Measurements from ENCODE around the gene ETFB.

ETFB gene

GRCh38 chr19:51351266-51351990, 14.8 kb downstream of the ETFB start:
- no peak for DNase-seq

- DNase-seq = no peak
These were observed 18.8 kb downstream of the ETFB start for GRCh38 chr19:51347209-51347928.

- DNase-seq = no peak
These were observed 19.4 kb downstream of the ETFB start for GRCh38 chr19:51346742-51347141.

GRCh38 chr19:51345076-51345620, 21.0 kb downstream of the ETFB start:
- DNase-seq = no peak

GRCh38 chr19:51342631-51343569, 23.3 kb downstream of the ETFB start:
- no peak for DNase-seq

GRCh38 chr19:51341976-51342580, 24.1 kb downstream of the ETFB start, which contains the start of gene VSIG10L:
VSIG10L (minus strand) TSS chr19:51342139; CDS start chr19:51342124, 15 bp downstream.
- no peak for DNase-seq

GRCh38 chr19:51341066-51341465, 25.1 kb downstream of the ETFB start:
- no peak for DNase-seq

GRCh38 chr19:51339687-51340656, 26.2 kb downstream of the ETFB start:
- no peak for DNase-seq

GRCh38 chr19:51339313-51339686, 26.9 kb downstream of the ETFB start:
- no peak for DNase-seq

GRCh38 chr19:51338563-51339312, 27.4 kb downstream of the ETFB start:
- DNase-seq = peak; percentile 24

- no peak for DNase-seq
These were observed 28.2 kb downstream of the ETFB start for GRCh38 chr19:51337861-51338562.

- no peak for DNase-seq
These were observed 28.9 kb downstream of the ETFB start for GRCh38 chr19:51337141-51337860.

GRCh38 chr19:51333836-51334460, 32.2 kb downstream of the ETFB start:
- DNase-seq = no peak

GRCh38 chr19:51331716-51332115, 34.5 kb downstream of the ETFB start:
- no peak for DNase-seq

GRCh38 chr19:51331193-51331592, 35.0 kb downstream of the ETFB start:
- no peak for DNase-seq

- DNase-seq = no peak
These were observed 35.8 kb downstream of the ETFB start for GRCh38 chr19:51330366-51330765.

- DNase-seq = no peak
These were observed 36.8 kb downstream of the ETFB start for GRCh38 chr19:51329411-51329810.
